GM18907 (cell line): ENCODE measurements around the gene ZNF284.
"Not testable (repeated sequence)": the region's sequence is repeated elsewhere in the genome, so short reads cannot be mapped to it uniquely, and the experiment has no call there.

ENCODE experiments used
- ATAC-seq: cut with Tn5 transposase; IDR thresholded peaks from one replicate; pipeline ENCODE4 v1.9.1; 2021; ENCODE audit warnings: mild to moderate bottlenecking, moderate library complexity; ENCODE audit not compliant: unreplicated experiment

Gene ZNF284

DNA sequence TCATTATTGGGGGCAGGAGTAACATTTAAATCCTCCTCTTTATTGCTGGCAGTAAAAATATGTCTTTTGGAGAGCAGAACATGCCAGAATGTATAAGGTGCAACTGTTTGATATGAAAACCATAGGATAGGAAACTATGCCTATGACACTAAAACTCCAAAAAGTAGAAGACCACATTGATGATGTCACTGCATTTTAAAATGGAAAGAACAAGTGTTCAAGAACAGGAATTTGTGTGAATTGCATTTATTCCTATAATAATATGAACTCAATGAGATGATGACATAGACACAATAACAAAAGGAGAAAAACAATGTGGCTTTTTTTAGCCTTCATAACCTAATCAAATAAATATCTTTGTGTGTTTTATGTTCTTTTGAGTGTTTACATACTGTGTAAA, 37.5 kb downstream of the ZNF284 start:
- ATAC-seq, result no peak

DNA sequence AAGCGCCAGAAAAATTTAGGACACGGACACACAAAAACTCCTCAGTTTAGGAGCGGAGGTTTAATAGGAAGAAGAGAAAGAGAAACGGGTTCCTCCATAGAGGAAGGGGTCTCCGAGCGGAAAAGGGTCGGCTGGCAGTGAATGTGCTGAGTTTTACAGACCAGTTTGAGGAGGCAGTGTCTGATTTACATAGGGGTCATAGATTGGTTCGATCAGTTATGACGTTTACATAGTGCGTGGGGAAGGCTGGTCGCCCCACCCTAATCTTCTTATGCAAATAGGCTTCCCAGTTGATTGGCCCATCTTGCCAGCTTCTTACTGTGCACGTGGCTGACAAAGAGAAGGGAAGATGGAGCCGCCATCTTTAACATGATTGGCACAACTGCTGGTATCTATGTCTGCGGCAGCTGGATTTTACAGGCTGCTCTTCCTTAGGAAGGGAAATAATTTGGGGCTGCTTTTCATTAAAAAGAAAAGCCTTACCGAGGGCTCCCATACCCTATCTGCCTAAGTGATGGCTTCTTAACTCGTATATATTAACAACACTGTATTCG, 40.0 kb downstream of the ZNF284 start:
- ATAC-seq, result no peak

DNA sequence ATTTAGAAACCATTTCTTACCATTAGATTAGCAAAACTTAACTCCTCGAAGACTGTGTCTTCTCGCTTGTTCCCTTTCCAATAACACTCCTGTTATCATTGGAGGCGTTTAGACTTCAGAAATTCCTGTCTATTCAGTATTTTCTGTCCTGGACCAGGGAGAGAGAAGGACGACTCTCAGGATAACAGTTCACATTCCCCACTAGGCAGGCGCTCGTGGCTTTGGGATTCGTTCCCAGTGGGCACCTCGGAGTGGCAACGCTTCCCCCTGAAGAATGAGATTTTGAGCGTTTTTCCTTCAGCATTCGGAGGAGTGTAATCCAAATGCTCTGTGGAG, 40.8 kb downstream of the ZNF284 start:
- no peak for ATAC-seq

DNA sequence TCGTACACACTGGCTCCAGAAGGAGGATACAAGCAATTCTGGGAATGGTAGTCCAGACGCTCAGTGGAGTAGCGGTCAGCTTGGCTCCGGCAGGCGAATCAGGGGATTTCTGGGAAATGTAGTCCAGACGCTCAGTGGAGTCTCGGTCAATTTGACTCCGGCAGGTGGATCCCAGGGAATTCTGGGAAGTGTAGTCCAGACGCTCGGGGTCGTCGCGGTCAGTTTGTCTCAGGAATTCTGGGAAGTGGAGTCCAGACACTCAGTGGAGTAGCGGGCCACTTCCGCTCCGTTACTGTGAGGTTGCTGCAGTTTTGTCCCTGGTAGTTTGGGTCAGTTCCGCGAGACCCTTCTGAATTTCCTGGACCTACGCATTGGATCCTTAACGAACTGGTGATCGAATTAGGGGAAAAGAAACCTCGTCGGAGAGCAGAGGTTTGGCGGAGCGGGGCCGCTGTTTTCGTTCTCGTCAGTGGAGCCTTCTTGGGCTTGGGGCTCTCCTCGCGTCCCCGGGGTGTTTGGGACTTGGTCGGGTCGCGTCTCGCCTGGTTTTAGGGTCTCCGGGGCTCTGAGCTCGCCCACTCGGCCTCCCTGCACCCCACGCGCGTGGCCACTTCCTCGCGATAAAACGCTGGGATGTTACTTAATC, 41.3 kb downstream of the ZNF284 start, which contains the start of gene ZNF225:
Gene ZNF225, plus strand, starts transcription at position 262 of the 646 bp plus-strand sequence. CDS start 2,429 bp downstream, outside the sequence.
- peak; percentile 92 for ATAC-seq

DNA sequence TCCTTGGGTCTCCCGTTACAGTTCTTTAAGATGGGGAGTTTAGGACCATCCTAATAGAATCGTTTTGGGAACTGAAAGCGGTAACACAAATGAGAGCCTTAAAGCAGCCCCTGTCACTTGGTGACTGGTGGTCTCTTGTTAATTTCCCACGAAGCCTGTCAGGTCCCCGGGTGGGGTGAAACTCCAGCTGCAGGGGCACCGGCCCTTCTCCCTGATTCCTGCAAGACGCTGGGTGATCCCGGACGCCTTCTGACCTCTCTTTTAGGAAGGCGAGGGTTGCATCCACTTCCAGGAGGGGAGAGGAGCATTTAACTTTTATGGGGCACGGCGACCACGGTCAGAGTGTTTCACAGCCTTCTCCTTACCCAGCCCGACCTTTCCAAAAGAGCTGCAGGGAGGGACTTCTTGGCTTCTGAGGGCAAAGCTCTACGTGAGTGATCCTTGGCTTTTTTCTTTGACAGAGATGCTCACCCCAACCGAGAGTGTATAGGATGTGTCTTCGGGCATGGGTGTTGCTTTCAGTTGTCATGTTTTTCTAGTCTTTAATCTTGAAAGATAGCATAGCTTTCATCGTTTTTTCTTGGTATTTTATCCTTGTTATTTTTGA, 41.9 kb downstream of the ZNF284 start:
- ATAC-seq, result peak; percentile 18

DNA sequence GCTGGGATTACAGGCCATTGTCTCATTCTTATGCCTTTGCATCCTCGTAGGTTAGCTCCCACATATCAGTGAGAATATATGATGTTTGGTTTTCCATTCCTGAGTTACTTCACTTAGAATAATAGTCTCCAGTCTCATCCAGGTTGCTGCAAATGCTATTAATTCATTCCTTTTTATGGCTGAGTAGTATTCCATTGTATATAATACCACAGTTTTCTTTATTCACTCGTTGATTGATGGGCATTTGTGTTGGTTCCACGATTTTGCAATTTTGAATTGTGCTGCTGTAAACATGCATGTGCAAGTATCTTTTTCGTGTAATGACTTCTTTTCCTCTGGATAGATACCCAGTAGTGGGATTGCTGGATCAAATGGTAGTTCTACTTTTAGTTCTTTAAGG, 49.2 kb downstream of the ZNF284 start:
- not testable (repeated sequence) for ATAC-seq

DNA sequence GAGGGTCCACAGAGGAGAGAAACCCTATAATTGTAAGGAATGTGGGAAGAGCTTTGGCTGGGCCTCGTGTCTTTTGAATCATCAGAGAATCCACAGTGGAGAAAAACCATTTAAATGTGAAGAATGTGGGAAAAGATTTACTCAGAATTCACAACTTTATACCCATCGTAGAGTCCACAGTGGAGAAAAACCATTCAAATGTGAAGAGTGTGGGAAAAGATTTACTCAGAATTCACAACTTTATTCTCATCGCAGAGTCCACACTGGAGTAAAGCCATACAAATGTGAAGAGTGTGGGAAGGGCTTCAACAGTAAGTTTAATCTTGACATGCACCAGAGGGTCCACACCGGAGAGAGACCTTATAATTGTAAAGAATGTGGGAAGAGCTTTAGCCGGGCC, 60.0 kb downstream of the ZNF284 start:
- no peak for ATAC-seq
